Endodermal cell (in vitro differentiated cells): Measurements from ENCODE around the gene CDC42SE2. TPM values are rescaled to one million over a fixed set of nuclear protein-coding genes. Genes with fewer than 3 reads are reported as not detected.

Source experiments
- DNase-seq: peaks from one replicate; pipeline ENCODE4 v3.0.0-alpha.2; 2017
- H3K27ac ChIP-seq: 2 replicates; pipeline ENCODE4 v1.5.1; 2013; ENCODE audit warnings: mild to moderate bottlenecking, low read depth, low read length, moderate library complexity
- H3K27me3 ChIP-seq: 2 replicates; pipeline ENCODE4 v1.6.1; 2013; ENCODE audit warnings: mild to moderate bottlenecking, low read length, moderate library complexity; ENCODE audit not compliant: insufficient read depth, control insufficient read depth, poor library complexity, severe bottlenecking
- H3K36me3 ChIP-seq: 2 replicates; pipeline ENCODE4 v1.7.0; 2013; ENCODE audit warnings: mild to moderate bottlenecking, low read length, moderate library complexity; ENCODE audit not compliant: control insufficient read depth, insufficient read depth
- H3K4me1 ChIP-seq: one replicate; pipeline ENCODE4 v1.7.0; 2013; ENCODE audit warnings: low read length; ENCODE audit not compliant: control insufficient read depth, insufficient read depth
- H3K4me3 ChIP-seq: 2 replicates; pipeline ENCODE4 v1.5.1; 2013; ENCODE audit warnings: mild to moderate bottlenecking, low read length, moderate library complexity
- H3K9ac ChIP-seq: 2 replicates; pipeline ENCODE4 v1.6.1; 2013; ENCODE audit warnings: mild to moderate bottlenecking, low read length, moderate library complexity; ENCODE audit not compliant: poor library complexity, severe bottlenecking; ENCODE audit errors: extremely low read depth
- H3K9me3 ChIP-seq: 2 replicates; pipeline ENCODE4 v1.6.1; 2013; ENCODE audit warnings: mild to moderate bottlenecking, low read length, moderate library complexity; ENCODE audit not compliant: control insufficient read depth
- H3K27ac Mint-ChIP-seq: 2 replicates; pipeline ENCODE4 v1.8.0; 2020; ENCODE audit warnings: mixed read lengths
- H3K27me3 Mint-ChIP-seq: 2 replicates; pipeline ENCODE4 v1.8.0; 2021; ENCODE audit warnings: mild to moderate bottlenecking, mixed read lengths; ENCODE audit not compliant: insufficient read depth
- H3K36me3 Mint-ChIP-seq: 2 replicates; pipeline ENCODE4 v1.8.0; 2020; ENCODE audit warnings: low read depth, mixed read lengths
- H3K4me1 Mint-ChIP-seq: 2 replicates; pipeline ENCODE4 v1.8.0; 2020; ENCODE audit warnings: mixed read lengths
- H3K4me3 Mint-ChIP-seq: 2 replicates; pipeline ENCODE4 v1.8.0; 2020; ENCODE audit warnings: mild to moderate bottlenecking, moderate library complexity, mixed read lengths
- H3K9me3 Mint-ChIP-seq: 2 replicates; pipeline ENCODE4 v1.8.0; 2020; ENCODE audit warnings: mild to moderate bottlenecking, mixed read lengths
- WGBS, 2 experiments: methylation state at CpG; one replicate each; pipeline versions ENCODE4 v1.1.5 to v1.1.7; 2013; ENCODE audit warnings: missing lambda C conversion rate in 2 of 2, mixed read lengths in 1 of 2; ENCODE audit not compliant: insufficient coverage in 1 of 2, insufficient read length in 1 of 2; 5-methylcytosine and 5-hydroxymethylcytosine counted together
- total RNA-seq, 2 donors: library from RNA; stranded (reverse); fragmentation: NEBNext Ultra II Directional in 1 of 2; extraction: Animal tissue kit (Norgen Biotek cat#: 25700) in 1 of 2; gene quantifications; 2 replicates in 1 of 2; 3 replicates in 1 of 2; pipeline ENCODE4 v1.2.1, GENCODE V29; 2021
- TF ChIP-seq, protein P1 (sequence below): fragments of 200-600 bp; sonication (generic); conservative IDR thresholded peaks from 2 replicates; pipeline ENCODE4 v1.5.0; 2021; ENCODE audit warnings: antibody characterized with exemption, mild to moderate bottlenecking

Gene CDC42SE2
- total RNA-seq, 2 donors from 2014 or later: 28.6 to 36.4 TPM

DNA sequence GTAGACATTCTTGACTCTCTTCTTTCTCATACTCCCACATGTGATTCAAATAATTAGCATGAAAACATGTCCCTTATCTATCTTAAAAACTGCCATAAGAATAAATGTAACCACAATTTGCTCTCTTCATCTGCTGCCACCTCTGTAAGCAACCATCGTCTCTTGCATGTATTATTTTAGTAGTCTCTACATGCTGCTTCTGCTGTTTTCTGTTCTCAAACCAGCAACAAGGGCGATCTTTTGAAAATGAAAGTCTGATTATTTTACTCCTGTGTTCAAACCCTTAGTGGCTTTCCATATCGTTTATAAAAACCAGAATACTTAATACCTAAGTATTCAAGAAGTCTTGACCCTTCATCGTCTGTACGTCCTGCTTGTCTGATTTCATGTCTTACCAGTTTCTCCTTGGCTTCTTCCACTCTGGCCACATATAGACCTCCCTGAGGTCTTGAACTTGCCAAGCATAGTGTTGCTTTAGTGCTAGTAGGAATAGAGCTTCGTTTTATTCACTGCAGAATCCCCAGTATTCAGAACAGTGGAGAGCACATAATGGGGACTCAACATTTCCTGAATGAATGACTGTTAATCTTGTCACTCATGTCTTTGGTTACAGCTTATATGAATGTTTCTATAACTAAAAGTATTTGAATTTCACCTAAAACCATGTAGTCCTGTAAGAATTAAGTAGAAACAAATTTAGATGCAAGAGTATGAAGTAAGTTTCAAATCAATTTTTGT lies 10.6 kb downstream of the CDC42SE2 start:
- H3K9ac ChIP-seq: no peak overlapping the region
- Mint-ChIP-seq H3K9me3 (peaks cover 8% of the 10 kb centered on the region), H3K27me3 (no peaks in the 10 kb centered on the region), H3K27ac (no peak overlapping the region), H3K4me1 (peaks cover 8% of the 10 kb centered on the region), H3K36me3 (peaks cover 4% of the 10 kb centered on the region), H3K4me3 (no peak overlapping the region)
- no peak overlapping the region for H3K4me3 ChIP-seq
- no peaks in the 10 kb centered on the region for H3K36me3 ChIP-seq
- DNase-seq: no peak
- no peaks in the 10 kb centered on the region for H3K9me3 ChIP-seq
- TF ChIP-seq, protein P1, sequence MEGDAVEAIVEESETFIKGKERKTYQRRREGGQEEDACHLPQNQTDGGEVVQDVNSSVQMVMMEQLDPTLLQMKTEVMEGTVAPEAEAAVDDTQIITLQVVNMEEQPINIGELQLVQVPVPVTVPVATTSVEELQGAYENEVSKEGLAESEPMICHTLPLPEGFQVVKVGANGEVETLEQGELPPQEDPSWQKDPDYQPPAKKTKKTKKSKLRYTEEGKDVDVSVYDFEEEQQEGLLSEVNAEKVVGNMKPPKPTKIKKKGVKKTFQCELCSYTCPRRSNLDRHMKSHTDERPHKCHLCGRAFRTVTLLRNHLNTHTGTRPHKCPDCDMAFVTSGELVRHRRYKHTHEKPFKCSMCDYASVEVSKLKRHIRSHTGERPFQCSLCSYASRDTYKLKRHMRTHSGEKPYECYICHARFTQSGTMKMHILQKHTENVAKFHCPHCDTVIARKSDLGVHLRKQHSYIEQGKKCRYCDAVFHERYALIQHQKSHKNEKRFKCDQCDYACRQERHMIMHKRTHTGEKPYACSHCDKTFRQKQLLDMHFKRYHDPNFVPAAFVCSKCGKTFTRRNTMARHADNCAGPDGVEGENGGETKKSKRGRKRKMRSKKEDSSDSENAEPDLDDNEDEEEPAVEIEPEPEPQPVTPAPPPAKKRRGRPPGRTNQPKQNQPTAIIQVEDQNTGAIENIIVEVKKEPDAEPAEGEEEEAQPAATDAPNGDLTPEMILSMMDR: no peak
- 93 to 97% methylated on average over 5 to 6 of the region's 6 CpGs for WGBS, 2 experiments
- no peak overlapping the region for H3K27ac ChIP-seq
- H3K4me1 ChIP-seq: no peaks in the 10 kb centered on the region
- no peaks in the 10 kb centered on the region for H3K27me3 ChIP-seq

- no peak overlapping the region for H3K4me3 ChIP-seq
- 94% methylated on average over 6 of the region's 6 CpGs; no CpG with 5 or more reads in 1 of the 2 experiments for WGBS, 2 experiments
- Mint-ChIP-seq H3K4me3 (no peak overlapping the region), H3K27ac (no peak overlapping the region), H3K27me3 (no peaks in the 10 kb centered on the region), H3K4me1 (peaks cover 10% of the 10 kb centered on the region), H3K9me3 (peaks cover 8% of the 10 kb centered on the region), H3K36me3 (peaks cover 4% of the 10 kb centered on the region)
- H3K27ac ChIP-seq: no peak overlapping the region
- no peaks in the 10 kb centered on the region for H3K9me3 ChIP-seq
- H3K9ac ChIP-seq: no peak overlapping the region
- no peaks in the 10 kb centered on the region for H3K4me1 ChIP-seq
- no peaks in the 10 kb centered on the region for H3K27me3 ChIP-seq
- no peak for DNase-seq
- TF ChIP-seq, protein P1: no peak
- H3K36me3 ChIP-seq: no peaks in the 10 kb centered on the region
Observed at GRCh38 chr5:131276072-131276471, 12.2 kb downstream of the CDC42SE2 start.

DNA sequence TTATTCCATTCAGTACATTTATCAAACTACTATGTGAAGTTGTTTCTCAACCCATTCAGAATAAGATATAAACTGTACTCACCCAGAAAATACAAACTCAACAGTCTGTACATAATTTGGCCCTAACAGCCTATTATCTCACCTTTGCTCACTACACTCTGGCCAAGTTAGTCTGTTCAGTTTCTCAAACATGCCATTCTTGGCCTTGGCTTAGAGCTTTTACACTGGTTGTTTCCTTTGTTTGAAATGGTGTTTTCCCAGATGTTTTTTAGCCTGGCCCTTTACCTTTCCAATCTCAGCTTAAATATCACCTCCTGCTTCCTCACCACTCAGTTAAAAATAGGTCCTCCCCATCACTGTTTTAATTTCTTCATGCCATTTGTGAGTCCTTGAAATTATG lies 13.6 kb downstream of the CDC42SE2 start:
- Mint-ChIP-seq H3K27me3 (no peaks in the 10 kb centered on the region), H3K36me3 (peaks cover 8% of the 10 kb centered on the region), H3K27ac (no peak overlapping the region), H3K9me3 (peaks cover 8% of the 10 kb centered on the region), H3K4me3 (no peak overlapping the region), H3K4me1 (peaks cover 12% of the 10 kb centered on the region)
- TF ChIP-seq, protein P1: no peak
- Histone ChIP-seq H3K27ac (no peak overlapping the region), H3K27me3 (no peaks in the 10 kb centered on the region), H3K4me1 (no peaks in the 10 kb centered on the region), H3K9me3 (no peaks in the 10 kb centered on the region), H3K36me3 (no peaks in the 10 kb centered on the region), H3K9ac (no peak overlapping the region), H3K4me3 (no peak overlapping the region)
- DNase-seq: no peak
